Right atrium auricular region (tissue), 2 donors: Measurements from ENCODE around the gene ARHGEF33. TPM values are rescaled to one million over a fixed set of nuclear protein-coding genes. Genes with fewer than 3 reads are reported as not detected.

Source experiments
- DNase-seq: peaks from one replicate; pipeline ENCODE4 v3.0.0-alpha.2; 2019; ENCODE audit warnings: low spot score
- H3K27ac ChIP-seq, 2 donors: fragments of 200-600 bp; sonication (generic); 1 replicate in 1 of 2; 2 replicates in 1 of 2; pipeline ENCODE4 v1.5.1; 2016 to 2019
- H3K27me3 ChIP-seq, 2 donors: fragments of 200-600 bp; sonication (generic); one replicate each; pipeline versions ENCODE4 v1.5.1 to v1.6.0; 2017 to 2019
- H3K36me3 ChIP-seq: fragments of 200-600 bp; sonication (generic); one replicate; pipeline ENCODE4 v1.5.1; 2016
- H3K4me1 ChIP-seq, 2 donors: fragments of 200-600 bp; sonication (generic); one replicate each; pipeline versions ENCODE4 v1.5.1 to v1.6.0; 2017 to 2019
- H3K4me3 ChIP-seq, 2 donors: fragments of 200-600 bp; sonication (generic); 1 replicate in 1 of 2; 2 replicates in 1 of 2; pipeline ENCODE4 v1.5.1; 2017 to 2019; ENCODE audit warnings: mild to moderate bottlenecking in 1 of 2, moderate library complexity in 1 of 2
- H3K9me3 ChIP-seq, 2 donors: fragments of 200-600 bp; sonication (generic); one replicate each; pipeline ENCODE4 v1.5.1; 2019
- total RNA-seq, 2 donors: library from RNA; depleted of rRNA; stranded (reverse); fragments of >200 nt; gene quantifications; one replicate each; pipeline ENCODE4 v1.1.0, GENCODE V29; 2016
- TF ChIP-seq, protein P1 (sequence below), 2 donors: fragments of 200-600 bp; sonication (generic); IDR thresholded peaks; one replicate each; pipeline ENCODE4 v1.5.1; 2019; ENCODE audit warnings: antibody characterized with exemption in 2 of 2

The ARHGEF33 gene
- total RNA-seq, 2 donors from 2014 or later, result 0.24 to 1.0 TPM

- Histone ChIP-seq H3K36me3 (peaks cover 5% of the 10 kb centered on the region), H3K9me3 (peaks cover 0 to 5% of the 10 kb centered on the region in 2 donors), H3K27me3 (no peaks in the 10 kb centered on the region), H3K4me3 (no peak overlapping the region), H3K27ac (no peak overlapping the region), H3K4me1 (no peaks in the 10 kb centered on the region)
- no peak for DNase-seq
- TF ChIP-seq, protein P1, sequence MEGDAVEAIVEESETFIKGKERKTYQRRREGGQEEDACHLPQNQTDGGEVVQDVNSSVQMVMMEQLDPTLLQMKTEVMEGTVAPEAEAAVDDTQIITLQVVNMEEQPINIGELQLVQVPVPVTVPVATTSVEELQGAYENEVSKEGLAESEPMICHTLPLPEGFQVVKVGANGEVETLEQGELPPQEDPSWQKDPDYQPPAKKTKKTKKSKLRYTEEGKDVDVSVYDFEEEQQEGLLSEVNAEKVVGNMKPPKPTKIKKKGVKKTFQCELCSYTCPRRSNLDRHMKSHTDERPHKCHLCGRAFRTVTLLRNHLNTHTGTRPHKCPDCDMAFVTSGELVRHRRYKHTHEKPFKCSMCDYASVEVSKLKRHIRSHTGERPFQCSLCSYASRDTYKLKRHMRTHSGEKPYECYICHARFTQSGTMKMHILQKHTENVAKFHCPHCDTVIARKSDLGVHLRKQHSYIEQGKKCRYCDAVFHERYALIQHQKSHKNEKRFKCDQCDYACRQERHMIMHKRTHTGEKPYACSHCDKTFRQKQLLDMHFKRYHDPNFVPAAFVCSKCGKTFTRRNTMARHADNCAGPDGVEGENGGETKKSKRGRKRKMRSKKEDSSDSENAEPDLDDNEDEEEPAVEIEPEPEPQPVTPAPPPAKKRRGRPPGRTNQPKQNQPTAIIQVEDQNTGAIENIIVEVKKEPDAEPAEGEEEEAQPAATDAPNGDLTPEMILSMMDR (IDR thresholded peaks at IDR 0.05), result no peak
These were observed 22.8 kb upstream of the ARHGEF33 start for GRCh38 chr2:38866773-38867443.

GRCh38 chr2:38871432-38871831, 18.2 kb upstream of the ARHGEF33 start:
- H3K4me1 ChIP-seq, result peaks cover 0 to 12% of the 10 kb centered on the region in 2 donors
- H3K27me3 ChIP-seq, result no peaks in the 10 kb centered on the region
- no peak overlapping the region for H3K27ac ChIP-seq
- peaks cover 0 to 10% of the 10 kb centered on the region in 2 donors for H3K9me3 ChIP-seq
- H3K36me3 ChIP-seq, result no peaks in the 10 kb centered on the region
- H3K4me3 ChIP-seq, result no peak overlapping the region
- TF ChIP-seq, protein P1 (IDR thresholded peaks at IDR 0.05), result no peak
- DNase-seq, result no peak

- DNase-seq, result no peak
- Histone ChIP-seq H3K27me3 (no peaks in the 10 kb centered on the region), H3K9me3 (peaks cover 0 to 10% of the 10 kb centered on the region in 2 donors), H3K27ac (no peak overlapping the region), H3K36me3 (no peaks in the 10 kb centered on the region), H3K4me3 (no peak overlapping the region), H3K4me1 (peaks cover 0 to 18% of the 10 kb centered on the region in 2 donors)
- TF ChIP-seq, protein P1 (IDR thresholded peaks at IDR 0.05), result no peak
These were observed 15.9 kb upstream of the ARHGEF33 start for GRCh38 chr2:38873763-38874162.

GRCh38 chr2:38875227-38875575, 14.5 kb upstream of the ARHGEF33 start:
- H3K27ac ChIP-seq, result peak overlapping the region; percentile 64 to 68
- TF ChIP-seq, protein P1 (IDR thresholded peaks at IDR 0.05), result no peak
- DNase-seq, result no peak

GRCh38 chr2:38875576-38876367, 13.9 kb upstream of the ARHGEF33 start, which contains the start of the genes DHX57 and MORN2:
TSS of gene DHX57 (minus strand) at chr2:38875934. CDS start at chr2:38868405, 7,529 bp downstream.
TSS of gene MORN2 (plus strand) at chr2:38875976.
- no peaks in the 10 kb centered on the region for H3K27me3 ChIP-seq
- TF ChIP-seq, protein P1 (IDR thresholded peaks at IDR 0.05), result no peak
- peak; percentile 86 for DNase-seq
- H3K36me3 ChIP-seq, result peaks cover under 1% of the 10 kb centered on the region
- H3K4me3 ChIP-seq, result peak within 1 kb of the TSS; percentile 64 to 70
- H3K9me3 ChIP-seq, result peaks cover 0 to 5% of the 10 kb centered on the region in 2 donors
- H3K4me1 ChIP-seq, result peaks cover 0 to 18% of the 10 kb centered on the region in 2 donors
- H3K27ac ChIP-seq, result peak within 1 kb of the TSS; percentile 64 to 68

More at GRCh38 chr2:38875227-38875575, 14.5 kb upstream of the ARHGEF33 start:
- peaks cover 0 to 18% of the 10 kb centered on the region in 2 donors for H3K4me1 ChIP-seq
- H3K27me3 ChIP-seq, result no peaks in the 10 kb centered on the region
- H3K4me3 ChIP-seq, result peak overlapping the region; percentile 64 to 70
- no peaks in the 10 kb centered on the region for H3K36me3 ChIP-seq
- peaks cover 0 to 5% of the 10 kb centered on the region in 2 donors for H3K9me3 ChIP-seq
